ENCODE measurements around the gene PTPRG. TPM values are rescaled to one million over a fixed set of nuclear protein-coding genes. Genes with fewer than 3 reads are reported as not detected.

The PTPRG gene
- total and polyA plus RNA-seq, 2 experiments from 2014 or later = 8.5 to 34.9 TPM

DNA sequence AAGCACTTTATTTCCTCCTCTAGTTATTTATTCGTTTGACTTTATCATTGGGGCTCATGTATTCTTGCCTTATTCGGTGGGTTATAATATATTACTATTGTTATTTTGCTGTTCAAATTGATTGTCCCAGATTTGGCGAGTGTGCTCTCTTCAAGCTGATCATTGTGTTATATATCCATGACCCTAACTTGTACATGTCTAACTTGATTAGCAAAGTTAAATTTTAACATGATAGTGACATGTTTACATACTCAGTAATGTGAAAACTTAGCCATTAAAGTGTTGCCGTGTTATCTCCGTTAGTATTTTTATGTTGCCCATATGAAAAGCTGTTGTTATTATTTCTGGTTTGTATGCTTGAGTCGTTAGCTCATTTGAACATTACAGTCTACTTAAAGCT, 327.9 kb downstream of the PTPRG start:
- Histone ChIP-seq H4K20me1 (ENCODE audit: insufficient read depth, poor library complexity, severe bottlenecking) (no peaks in the 10 kb centered on the region), H3K36me3 (replicated peaks; ENCODE audit: insufficient read depth, low read depth) (no peaks in the 10 kb centered on the region)
- 55% methylated on average over 6 of the region's 6 CpGs for WGBS (ENCODE audit: low lambda C conversion rate, missing lambda C conversion rate)

GRCh38 chr3:61890167-61890566, 328.8 kb downstream of the PTPRG start:
- 80% methylated on average over 3 of the region's 3 CpGs for WGBS (ENCODE audit: low lambda C conversion rate, missing lambda C conversion rate)
- no peak overlapping the region for H3K4me2 ChIP-seq
- H3K36me3 ChIP-seq (replicated peaks; ENCODE audit: insufficient read depth, low read depth) = no peaks in the 10 kb centered on the region
- DNase-seq (ENCODE audit: low spot score) = no peak
- H3K27me3 ChIP-seq = no peaks in the 10 kb centered on the region
- no peaks in the 10 kb centered on the region for H3K9me3 ChIP-seq (ENCODE audit: low read depth)
- H3K27ac ChIP-seq = no peak overlapping the region
- H2AFZ ChIP-seq = no peak overlapping the region
- peaks cover 8% of the 10 kb centered on the region for H3K4me1 ChIP-seq (ENCODE audit: insufficient read depth)
- H3K79me2 ChIP-seq = peaks cover 13% of the 10 kb centered on the region
- H3K4me3 ChIP-seq = no peak overlapping the region
- TF ChIP-seq, protein P1, sequence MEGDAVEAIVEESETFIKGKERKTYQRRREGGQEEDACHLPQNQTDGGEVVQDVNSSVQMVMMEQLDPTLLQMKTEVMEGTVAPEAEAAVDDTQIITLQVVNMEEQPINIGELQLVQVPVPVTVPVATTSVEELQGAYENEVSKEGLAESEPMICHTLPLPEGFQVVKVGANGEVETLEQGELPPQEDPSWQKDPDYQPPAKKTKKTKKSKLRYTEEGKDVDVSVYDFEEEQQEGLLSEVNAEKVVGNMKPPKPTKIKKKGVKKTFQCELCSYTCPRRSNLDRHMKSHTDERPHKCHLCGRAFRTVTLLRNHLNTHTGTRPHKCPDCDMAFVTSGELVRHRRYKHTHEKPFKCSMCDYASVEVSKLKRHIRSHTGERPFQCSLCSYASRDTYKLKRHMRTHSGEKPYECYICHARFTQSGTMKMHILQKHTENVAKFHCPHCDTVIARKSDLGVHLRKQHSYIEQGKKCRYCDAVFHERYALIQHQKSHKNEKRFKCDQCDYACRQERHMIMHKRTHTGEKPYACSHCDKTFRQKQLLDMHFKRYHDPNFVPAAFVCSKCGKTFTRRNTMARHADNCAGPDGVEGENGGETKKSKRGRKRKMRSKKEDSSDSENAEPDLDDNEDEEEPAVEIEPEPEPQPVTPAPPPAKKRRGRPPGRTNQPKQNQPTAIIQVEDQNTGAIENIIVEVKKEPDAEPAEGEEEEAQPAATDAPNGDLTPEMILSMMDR (IDR thresholded peaks at IDR 0.05; ENCODE audit: poor library complexity) = no peak
- TF ChIP-seq EZH2 (IDR thresholded peaks at IDR 0.05; ENCODE audit: borderline replicate concordance) (no peak), EZH2phosphoT487 (IDR thresholded peaks at IDR 0.05; ENCODE audit: low read depth, severe bottlenecking, unreplicated experiment) (no peak)
- no peaks in the 10 kb centered on the region for H3K9me2 ChIP-seq (replicated peaks; ENCODE audit: insufficient read depth)
- H4K20me1 ChIP-seq (ENCODE audit: insufficient read depth, poor library complexity, severe bottlenecking) = no peaks in the 10 kb centered on the region

More for the DNA sequence above, 327.9 kb downstream of the PTPRG start:
- Histone ChIP-seq H3K9me3 (ENCODE audit: low read depth) (no peaks in the 10 kb centered on the region), H3K4me2 (peak overlapping the region; percentile 40), H3K4me3 (no peak overlapping the region), H3K9me2 (replicated peaks; ENCODE audit: insufficient read depth) (no peaks in the 10 kb centered on the region), H3K79me2 (peaks cover 13% of the 10 kb centered on the region), H2AFZ (no peak overlapping the region), H3K27ac (no peak overlapping the region), H3K4me1 (ENCODE audit: insufficient read depth) (peaks cover under 1% of the 10 kb centered on the region), H3K27me3 (no peaks in the 10 kb centered on the region)
- DNase-seq (ENCODE audit: low spot score) = no peak
- TF ChIP-seq, protein P1 (IDR thresholded peaks at IDR 0.05; ENCODE audit: poor library complexity) = no peak
- no peak for TF ChIP-seq EZH2 (IDR thresholded peaks at IDR 0.05; ENCODE audit: borderline replicate concordance)
- no peak for TF ChIP-seq EZH2phosphoT487 (IDR thresholded peaks at IDR 0.05; ENCODE audit: low read depth, severe bottlenecking, unreplicated experiment)

GRCh38 chr3:61890586-61890985, 329.2 kb downstream of the PTPRG start:
- no peak overlapping the region for H3K4me2 ChIP-seq
- H3K9me2 ChIP-seq (replicated peaks; ENCODE audit: insufficient read depth) = no peaks in the 10 kb centered on the region
- H4K20me1 ChIP-seq (ENCODE audit: insufficient read depth, poor library complexity, severe bottlenecking) = no peaks in the 10 kb centered on the region
- no peak overlapping the region for H3K27ac ChIP-seq
- H3K79me2 ChIP-seq = peaks cover 13% of the 10 kb centered on the region
- TF ChIP-seq, protein P1 (IDR thresholded peaks at IDR 0.05; ENCODE audit: poor library complexity) = no peak
- TF ChIP-seq EZH2 (IDR thresholded peaks at IDR 0.05; ENCODE audit: borderline replicate concordance) = no peak
- no peak for TF ChIP-seq EZH2phosphoT487 (IDR thresholded peaks at IDR 0.05; ENCODE audit: low read depth, severe bottlenecking, unreplicated experiment)
- H3K4me3 ChIP-seq = no peak overlapping the region
- 95% methylated on average over 2 of the region's 2 CpGs for WGBS (ENCODE audit: low lambda C conversion rate, missing lambda C conversion rate)
- H3K9me3 ChIP-seq (ENCODE audit: low read depth) = no peaks in the 10 kb centered on the region
- no peak overlapping the region for H2AFZ ChIP-seq
- H3K4me1 ChIP-seq (ENCODE audit: insufficient read depth) = peaks cover 12% of the 10 kb centered on the region
- no peak for DNase-seq (ENCODE audit: low spot score)
- no peaks in the 10 kb centered on the region for H3K36me3 ChIP-seq (replicated peaks; ENCODE audit: insufficient read depth, low read depth)
- no peaks in the 10 kb centered on the region for H3K27me3 ChIP-seq

DNA sequence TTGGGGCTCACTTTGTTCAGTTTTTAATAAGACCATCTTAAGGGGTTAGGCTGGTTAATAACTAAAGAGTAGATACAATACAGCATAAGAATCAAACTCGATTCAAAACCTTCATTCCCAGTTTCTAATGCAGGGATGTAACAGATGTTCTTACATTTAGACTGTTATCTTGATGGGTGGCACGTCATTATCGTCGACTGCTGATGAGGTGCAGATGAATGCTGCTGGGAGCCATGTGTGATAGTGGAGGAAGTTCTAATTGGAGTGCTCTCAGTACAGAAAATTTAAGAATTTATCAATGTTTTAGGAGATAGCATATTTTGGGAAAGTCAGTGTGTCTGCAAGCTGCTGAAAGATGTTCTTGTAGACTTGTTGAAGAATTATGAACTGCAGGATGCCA, 331.5 kb downstream of the PTPRG start:
- Histone ChIP-seq H3K9me3 (ENCODE audit: low read depth) (no peaks in the 10 kb centered on the region), H4K20me1 (ENCODE audit: insufficient read depth, poor library complexity, severe bottlenecking) (no peaks in the 10 kb centered on the region), H3K4me1 (ENCODE audit: insufficient read depth) (peaks cover 21% of the 10 kb centered on the region), H3K4me3 (no peak overlapping the region), H3K9me2 (replicated peaks; ENCODE audit: insufficient read depth) (no peaks in the 10 kb centered on the region), H2AFZ (no peak overlapping the region), H3K4me2 (no peak overlapping the region), H3K27ac (no peak overlapping the region), H3K79me2 (peaks cover 23% of the 10 kb centered on the region), H3K27me3 (no peaks in the 10 kb centered on the region), H3K36me3 (replicated peaks; ENCODE audit: insufficient read depth, low read depth) (no peaks in the 10 kb centered on the region)
- DNase-seq (ENCODE audit: low spot score) = no peak
- no peak for TF ChIP-seq EZH2 (IDR thresholded peaks at IDR 0.05; ENCODE audit: borderline replicate concordance)
- TF ChIP-seq, protein P1 (IDR thresholded peaks at IDR 0.05; ENCODE audit: poor library complexity) = no peak
- no peak for TF ChIP-seq EZH2phosphoT487 (IDR thresholded peaks at IDR 0.05; ENCODE audit: low read depth, severe bottlenecking, unreplicated experiment)
- 62% methylated on average over 4 of the region's 4 CpGs for WGBS (ENCODE audit: low lambda C conversion rate, missing lambda C conversion rate)
